ENCODE measurements around the gene TMEM182. TPM values are rescaled to one million over a fixed set of nuclear protein-coding genes. Genes with fewer than 3 reads are reported as not detected.

TMEM182 gene
- total and polyA plus RNA-seq, 4 donors = 4.0 to 8.7 (median 7.0) TPM

- Histone ChIP-seq H3K27ac (ENCODE audit: low read depth, low read length) (no peak overlapping the region), H3K9me3 (ENCODE audit: control insufficient read depth, insufficient read depth, low read length) (no peaks in the 10 kb centered on the region), H3K4me1 (ENCODE audit: control insufficient read depth, insufficient read depth, low read length) (no peaks in the 10 kb centered on the region), H3K27me3 (ENCODE audit: control insufficient read depth, insufficient read depth, low read length) (no peaks in the 10 kb centered on the region), H3K4me3 (ENCODE audit: low read depth, low read length) (no peak overlapping the region), H3K36me3 (ENCODE audit: control insufficient read depth, insufficient read depth, low read length) (no peaks in the 10 kb centered on the region)
- no peak for DNase-seq (ENCODE audit: low read depth in 4 of 6, low spot score in 6 of 6)
- no CpG with 5 or more reads among the region's 2 CpGs for WGBS (ENCODE audit: insufficient coverage)
Observed at GRCh38 chr2:102782187-102782586, 20.4 kb downstream of the TMEM182 start.

GRCh38 chr2:102782933-102783332, 21.1 kb downstream of the TMEM182 start:
- Histone ChIP-seq H3K9me3 (ENCODE audit: control insufficient read depth, insufficient read depth, low read length) (no peaks in the 10 kb centered on the region), H3K27ac (ENCODE audit: low read depth, low read length) (no peak overlapping the region), H3K36me3 (ENCODE audit: control insufficient read depth, insufficient read depth, low read length) (no peaks in the 10 kb centered on the region), H3K4me3 (ENCODE audit: low read depth, low read length) (no peak overlapping the region), H3K27me3 (ENCODE audit: control insufficient read depth, insufficient read depth, low read length) (no peaks in the 10 kb centered on the region), H3K4me1 (ENCODE audit: control insufficient read depth, insufficient read depth, low read length) (no peaks in the 10 kb centered on the region)
- DNase-seq (ENCODE audit: low read depth in 4 of 6, low spot score in 6 of 6) = peak in 2 of 6 donors; percentile 57 to 62
- WGBS (ENCODE audit: insufficient coverage) = no CpG with 5 or more reads among the region's 1 CpG

GRCh38 chr2:102783506-102784183, 21.8 kb downstream of the TMEM182 start:
- no peak for DNase-seq (ENCODE audit: low read depth in 4 of 6, low spot score in 6 of 6)
- WGBS (ENCODE audit: insufficient coverage) = 68% methylated on average over 7 of the region's 7 CpGs
- no peak overlapping the region for H3K27ac ChIP-seq (ENCODE audit: low read depth, low read length)
- H3K4me1 ChIP-seq (ENCODE audit: control insufficient read depth, insufficient read depth, low read length) = no peaks in the 10 kb centered on the region
- H3K27me3 ChIP-seq (ENCODE audit: control insufficient read depth, insufficient read depth, low read length) = no peaks in the 10 kb centered on the region
- H3K9me3 ChIP-seq (ENCODE audit: control insufficient read depth, insufficient read depth, low read length) = no peaks in the 10 kb centered on the region
- no peak overlapping the region for H3K4me3 ChIP-seq (ENCODE audit: low read depth, low read length)
- H3K36me3 ChIP-seq (ENCODE audit: control insufficient read depth, insufficient read depth, low read length) = no peaks in the 10 kb centered on the region

GRCh38 chr2:102784940-102785339, 23.1 kb downstream of the TMEM182 start:
- H3K36me3 ChIP-seq (ENCODE audit: control insufficient read depth, insufficient read depth, low read length) = no peaks in the 10 kb centered on the region
- H3K27me3 ChIP-seq (ENCODE audit: control insufficient read depth, insufficient read depth, low read length) = no peaks in the 10 kb centered on the region
- no peak overlapping the region for H3K4me3 ChIP-seq (ENCODE audit: low read depth, low read length)
- H3K9me3 ChIP-seq (ENCODE audit: control insufficient read depth, insufficient read depth, low read length) = no peaks in the 10 kb centered on the region
- H3K4me1 ChIP-seq (ENCODE audit: control insufficient read depth, insufficient read depth, low read length) = no peaks in the 10 kb centered on the region
- no peak for DNase-seq (ENCODE audit: low read depth in 4 of 6, low spot score in 6 of 6)
- WGBS (ENCODE audit: insufficient coverage) = 89% methylated on average over 3 of the region's 3 CpGs
- no peak overlapping the region for H3K27ac ChIP-seq (ENCODE audit: low read depth, low read length)

- DNase-seq (ENCODE audit: low read depth in 4 of 6, low spot score in 6 of 6) = no peak
- peak overlapping the region; percentile 25 for H3K27ac ChIP-seq (ENCODE audit: low read depth, low read length)
- no peaks in the 10 kb centered on the region for H3K9me3 ChIP-seq (ENCODE audit: control insufficient read depth, insufficient read depth, low read length)
- H3K36me3 ChIP-seq (ENCODE audit: control insufficient read depth, insufficient read depth, low read length) = no peaks in the 10 kb centered on the region
- 85% methylated on average over 4 of the region's 5 CpGs for WGBS (ENCODE audit: insufficient coverage)
- H3K27me3 ChIP-seq (ENCODE audit: control insufficient read depth, insufficient read depth, low read length) = no peaks in the 10 kb centered on the region
- no peaks in the 10 kb centered on the region for H3K4me1 ChIP-seq (ENCODE audit: control insufficient read depth, insufficient read depth, low read length)
- H3K4me3 ChIP-seq (ENCODE audit: low read depth, low read length) = no peak overlapping the region
Observed at GRCh38 chr2:102788216-102788884, 26.5 kb downstream of the TMEM182 start.

- H3K27ac ChIP-seq (ENCODE audit: low read depth, low read length) = peak overlapping the region; percentile 25
- WGBS (ENCODE audit: insufficient coverage) = 63% methylated on average over 3 of the region's 8 CpGs
- H3K36me3 ChIP-seq (ENCODE audit: control insufficient read depth, insufficient read depth, low read length) = no peaks in the 10 kb centered on the region
- no peaks in the 10 kb centered on the region for H3K27me3 ChIP-seq (ENCODE audit: control insufficient read depth, insufficient read depth, low read length)
- no peak overlapping the region for H3K4me3 ChIP-seq (ENCODE audit: low read depth, low read length)
- peak in 2 of 6 donors; percentile 58 to 89 for DNase-seq (ENCODE audit: low read depth in 4 of 6, low spot score in 6 of 6)
- H3K4me1 ChIP-seq (ENCODE audit: control insufficient read depth, insufficient read depth, low read length) = no peaks in the 10 kb centered on the region
- no peaks in the 10 kb centered on the region for H3K9me3 ChIP-seq (ENCODE audit: control insufficient read depth, insufficient read depth, low read length)
Observed at GRCh38 chr2:102788885-102789260, 27.0 kb downstream of the TMEM182 start.

- no peaks in the 10 kb centered on the region for H3K4me1 ChIP-seq (ENCODE audit: control insufficient read depth, insufficient read depth, low read length)
- H3K27ac ChIP-seq (ENCODE audit: low read depth, low read length) = peak overlapping the region; percentile 61
- H3K4me3 ChIP-seq (ENCODE audit: low read depth, low read length) = no peak overlapping the region
- DNase-seq (ENCODE audit: low read depth in 4 of 6, low spot score in 6 of 6) = peak in 1 of 6 donors; percentile 41
- no peaks in the 10 kb centered on the region for H3K9me3 ChIP-seq (ENCODE audit: control insufficient read depth, insufficient read depth, low read length)
- no peaks in the 10 kb centered on the region for H3K36me3 ChIP-seq (ENCODE audit: control insufficient read depth, insufficient read depth, low read length)
- 66% methylated on average over 5 of the region's 7 CpGs for WGBS (ENCODE audit: insufficient coverage)
- no peaks in the 10 kb centered on the region for H3K27me3 ChIP-seq (ENCODE audit: control insufficient read depth, insufficient read depth, low read length)
Observed at GRCh38 chr2:102789349-102790090, 27.7 kb downstream of the TMEM182 start.

- no peak overlapping the region for H3K4me3 ChIP-seq (ENCODE audit: low read depth, low read length)
- no peaks in the 10 kb centered on the region for H3K9me3 ChIP-seq (ENCODE audit: control insufficient read depth, insufficient read depth, low read length)
- no peaks in the 10 kb centered on the region for H3K36me3 ChIP-seq (ENCODE audit: control insufficient read depth, insufficient read depth, low read length)
- H3K4me1 ChIP-seq (ENCODE audit: control insufficient read depth, insufficient read depth, low read length) = no peaks in the 10 kb centered on the region
- peak in 1 of 6 donors; percentile 39 for DNase-seq (ENCODE audit: low read depth in 4 of 6, low spot score in 6 of 6)
- no peaks in the 10 kb centered on the region for H3K27me3 ChIP-seq (ENCODE audit: control insufficient read depth, insufficient read depth, low read length)
- WGBS (ENCODE audit: insufficient coverage) = 89% methylated on average over 2 of the region's 3 CpGs
- H3K27ac ChIP-seq (ENCODE audit: low read depth, low read length) = peak overlapping the region; percentile 61
Observed at GRCh38 chr2:102790091-102790455, 28.2 kb downstream of the TMEM182 start.

- DNase-seq (ENCODE audit: low read depth in 4 of 6, low spot score in 6 of 6) = peak in 1 of 6 donors; percentile 30
Observed at GRCh38 chr2:102792568-102793208, 30.9 kb downstream of the TMEM182 start.

More at GRCh38 chr2:102792568-102793208, 30.9 kb downstream of the TMEM182 start:
- Histone ChIP-seq H3K27ac (ENCODE audit: low read depth, low read length) (no peak overlapping the region), H3K4me3 (ENCODE audit: low read depth, low read length) (no peak overlapping the region), H3K4me1 (ENCODE audit: control insufficient read depth, insufficient read depth, low read length) (no peaks in the 10 kb centered on the region), H3K9me3 (ENCODE audit: control insufficient read depth, insufficient read depth, low read length) (no peaks in the 10 kb centered on the region), H3K36me3 (ENCODE audit: control insufficient read depth, insufficient read depth, low read length) (no peaks in the 10 kb centered on the region), H3K27me3 (ENCODE audit: control insufficient read depth, insufficient read depth, low read length) (no peaks in the 10 kb centered on the region)
- whole genome bisulfite sequencing (ENCODE audit: insufficient coverage) = 67% methylated on average over 8 of the region's 8 CpGs
